ENCODE measurements around the gene ZNF407.

DNA sequence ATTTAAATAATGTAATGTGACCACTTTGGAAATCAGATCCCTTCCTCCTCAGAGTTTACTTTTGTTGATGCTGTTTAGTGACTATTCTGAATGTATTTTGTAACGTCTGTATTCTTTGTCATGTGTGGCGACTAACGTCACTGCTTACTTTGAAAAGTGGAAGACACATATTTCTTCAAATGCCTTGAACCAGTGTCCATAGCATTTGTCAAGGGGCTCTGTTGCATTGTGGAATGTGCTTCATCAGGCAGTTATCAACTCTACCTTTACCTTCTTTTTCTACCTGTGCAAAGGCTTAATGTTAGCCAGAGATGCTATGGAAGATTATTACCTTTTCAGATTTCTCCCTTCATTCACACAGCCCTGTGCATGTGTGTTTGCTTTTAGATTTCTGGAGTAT is 162.4 kb downstream of the ZNF407 start:
- no peak for TF ChIP-seq EZH2 (IDR thresholded peaks at IDR 0.05)
- TF ChIP-seq, protein P1, sequence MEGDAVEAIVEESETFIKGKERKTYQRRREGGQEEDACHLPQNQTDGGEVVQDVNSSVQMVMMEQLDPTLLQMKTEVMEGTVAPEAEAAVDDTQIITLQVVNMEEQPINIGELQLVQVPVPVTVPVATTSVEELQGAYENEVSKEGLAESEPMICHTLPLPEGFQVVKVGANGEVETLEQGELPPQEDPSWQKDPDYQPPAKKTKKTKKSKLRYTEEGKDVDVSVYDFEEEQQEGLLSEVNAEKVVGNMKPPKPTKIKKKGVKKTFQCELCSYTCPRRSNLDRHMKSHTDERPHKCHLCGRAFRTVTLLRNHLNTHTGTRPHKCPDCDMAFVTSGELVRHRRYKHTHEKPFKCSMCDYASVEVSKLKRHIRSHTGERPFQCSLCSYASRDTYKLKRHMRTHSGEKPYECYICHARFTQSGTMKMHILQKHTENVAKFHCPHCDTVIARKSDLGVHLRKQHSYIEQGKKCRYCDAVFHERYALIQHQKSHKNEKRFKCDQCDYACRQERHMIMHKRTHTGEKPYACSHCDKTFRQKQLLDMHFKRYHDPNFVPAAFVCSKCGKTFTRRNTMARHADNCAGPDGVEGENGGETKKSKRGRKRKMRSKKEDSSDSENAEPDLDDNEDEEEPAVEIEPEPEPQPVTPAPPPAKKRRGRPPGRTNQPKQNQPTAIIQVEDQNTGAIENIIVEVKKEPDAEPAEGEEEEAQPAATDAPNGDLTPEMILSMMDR (IDR thresholded peaks at IDR 0.05) = no peak

Data from neural progenitor cell (in vitro differentiated cells).